ENCODE measurements around the gene FBXW10.
"Not testable (repeated sequence)": the region's sequence is repeated elsewhere in the genome, so short reads cannot be mapped to it uniquely, and the experiment has no call there.

FBXW10 gene

GRCh38 chr17:18743699-18744421 is at the start of gene FBXW10:
Gene FBXW10 (plus strand): TSS chr17:18744054. CDS start chr17:18744245, 191 bp downstream.
- H3K4me3 ChIP-seq (ENCODE audit: low read length): not testable (repeated sequence)

GRCh38 chr17:18695143-18695542 is 48.7 kb upstream of the FBXW10 start:
- H3K4me3 ChIP-seq (ENCODE audit: low read length): not testable (repeated sequence)

GRCh38 chr17:18698473-18699103 is 45.3 kb upstream of the FBXW10 start:
- H3K4me3 ChIP-seq (ENCODE audit: low read length): peak overlapping the region; percentile 70; the same call in 1 of the 2 replicates

GRCh38 chr17:18705955-18706354 is 37.9 kb upstream of the FBXW10 start:
- not testable (repeated sequence) for H3K4me3 ChIP-seq (ENCODE audit: low read length)

GRCh38 chr17:18708215-18708614 is 35.6 kb upstream of the FBXW10 start:
- H3K4me3 ChIP-seq (ENCODE audit: low read length): not testable (repeated sequence)

- H3K4me3 ChIP-seq (ENCODE audit: low read length): not testable (repeated sequence)
Measured at GRCh38 chr17:18712354-18712999, 31.4 kb upstream of the FBXW10 start.

GRCh38 chr17:18718643-18719427 is 25.0 kb upstream of the FBXW10 start:
- not testable (repeated sequence) for H3K4me3 ChIP-seq (ENCODE audit: low read length)

GRCh38 chr17:18719428-18720110 is 24.3 kb upstream of the FBXW10 start:
- H3K4me3 ChIP-seq (ENCODE audit: low read length): not testable (repeated sequence)

GRCh38 chr17:18721775-18722547 is 21.9 kb upstream of the FBXW10 start:
- not testable (repeated sequence) for H3K4me3 ChIP-seq (ENCODE audit: low read length)

GRCh38 chr17:18722612-18723011 is 21.2 kb upstream of the FBXW10 start:
- not testable (repeated sequence) for H3K4me3 ChIP-seq (ENCODE audit: low read length)

- H3K4me3 ChIP-seq (ENCODE audit: low read length): not testable (repeated sequence)
Measured at GRCh38 chr17:18723509-18723908, 20.3 kb upstream of the FBXW10 start.

- H3K4me3 ChIP-seq (ENCODE audit: low read length): not testable (repeated sequence)
Measured at GRCh38 chr17:18732438-18732837, 11.4 kb upstream of the FBXW10 start.

GRCh38 chr17:18733350-18733749 is 10.5 kb upstream of the FBXW10 start:
- H3K4me3 ChIP-seq (ENCODE audit: low read length): not testable (repeated sequence)

GRCh38 chr17:18739616-18740391 is 4.0 kb upstream of the FBXW10 start:
- H3K4me3 ChIP-seq (ENCODE audit: low read length): not testable (repeated sequence)

GRCh38 chr17:18741228-18741627 is 2.6 kb upstream of the FBXW10 start:
- H3K4me3 ChIP-seq (ENCODE audit: low read length): not testable (repeated sequence)

- not testable (repeated sequence) for H3K4me3 ChIP-seq (ENCODE audit: low read length)
Measured at GRCh38 chr17:18744726-18745125, 872 bp downstream of the FBXW10 start.

GRCh38 chr17:18746551-18746950 is 2.7 kb downstream of the FBXW10 start:
- H3K4me3 ChIP-seq (ENCODE audit: low read length): not testable (repeated sequence)

- not testable (repeated sequence) for H3K4me3 ChIP-seq (ENCODE audit: low read length)
Measured at GRCh38 chr17:18747501-18747900, 3.6 kb downstream of the FBXW10 start.

- H3K4me3 ChIP-seq (ENCODE audit: low read length): not testable (repeated sequence)
Measured at GRCh38 chr17:18750242-18750641, 6.4 kb downstream of the FBXW10 start.
